HepG2 (cell line): ENCODE results near the gene CELSR3. TPM values are rescaled to one million over a fixed set of nuclear protein-coding genes. Genes with fewer than 3 reads are reported as not detected.

Source experiments
- CSRNP1 ChIP-seq: sonication (generic); formaldehyde crosslinking; IDR thresholded peaks from 2 replicates; pipeline ENCODE4 v1.8.1; 2023; ENCODE audit warnings: mild to moderate bottlenecking, missing genetic modification reagents
- E2F1 ChIP-seq: sonication (generic); formaldehyde crosslinking; IDR thresholded peaks from 2 replicates; pipeline ENCODE4 v1.5.0; 2020; ENCODE audit warnings: missing genetic modification reagents
- EHMT2 ChIP-seq: fragments of 200-600 bp; sonication (generic); IDR thresholded peaks from 2 replicates; pipeline ENCODE4 v1.7.0; 2017; ENCODE audit warnings: antibody characterized with exemption, low read depth, low read length, borderline replicate concordance
- FOXA1 ChIP-seq, 2 experiments: fragments of 450-650 bp in 1 of 2; sonication (generic) in 1 of 2; formaldehyde crosslinking in 1 of 2; IDR thresholded peaks; 2 replicates each; pipeline versions ENCODE4 v1.4.0 to v1.6.1; 2016 to 2020; ENCODE audit warnings: missing genetic modification reagents in 1 of 2
- HOXA3 ChIP-seq: sonication (generic); formaldehyde crosslinking; IDR thresholded peaks from 2 replicates; pipeline ENCODE4 v1.5.0; 2020; ENCODE audit warnings: missing genetic modification reagents
- KAT2B ChIP-seq: fragments of 150-350 bp; IDR thresholded peaks from 2 replicates; pipeline ENCODE4 v1.6.1; 2014; ENCODE audit warnings: low read depth, low read length, borderline replicate concordance
- MTA3 ChIP-seq: sonication (generic); formaldehyde crosslinking; IDR thresholded peaks from 2 replicates; pipeline ENCODE4 v1.4.0; 2020; ENCODE audit warnings: missing genetic modification reagents
- POGZ ChIP-seq: sonication (generic); formaldehyde crosslinking; IDR thresholded peaks from 2 replicates; pipeline ENCODE4 v1.4.0; 2020; ENCODE audit warnings: mild to moderate bottlenecking, missing genetic modification reagents
- RBFOX2 ChIP-seq: fragments of 200-400 bp; formaldehyde crosslinking; IDR thresholded peaks from 2 replicates; pipeline ENCODE4 v1.6.1; 2017; ENCODE audit warnings: low read depth, mild to moderate bottlenecking, low read length
- RBM39 ChIP-seq: fragments of 200-400 bp; formaldehyde crosslinking; IDR thresholded peaks from one replicate; pipeline ENCODE4 v1.6.1; 2018; ENCODE audit warnings: antibody characterized with exemption, mild to moderate bottlenecking, low read depth, low read length; ENCODE audit not compliant: poor library complexity, severe bottlenecking
- SCMH1 ChIP-seq: sonication (generic); formaldehyde crosslinking; IDR thresholded peaks from 2 replicates; pipeline ENCODE4 v1.9.0; 2021; ENCODE audit warnings: missing genetic modification reagents, mild to moderate bottlenecking, borderline replicate concordance
- THAP11 ChIP-seq: IDR thresholded peaks from 2 replicates; pipeline ENCODE4 v1.6.1; 2016; ENCODE audit warnings: missing biosample characterization, missing genetic modification reagents
- ZNF407 ChIP-seq: sonication (generic); formaldehyde crosslinking; IDR thresholded peaks from one replicate; pipeline ENCODE4 v1.5.1; 2020; ENCODE audit warnings: mild to moderate bottlenecking, missing genetic modification reagents; ENCODE audit errors: not compliant biosample characterization
- ZNF644 ChIP-seq: IDR thresholded peaks from 2 replicates; pipeline ENCODE4 v1.6.1; 2016; ENCODE audit warnings: low read depth
- ZNF660 ChIP-seq: sonication (generic); formaldehyde crosslinking; IDR thresholded peaks from 2 replicates; pipeline ENCODE4 v1.5.1; 2020; ENCODE audit warnings: mild to moderate bottlenecking, low read depth, missing genetic modification reagents, borderline replicate concordance
- ZNF678 ChIP-seq: sonication (generic); formaldehyde crosslinking; IDR thresholded peaks from 2 replicates; pipeline ENCODE4 v1.4.0; 2020; ENCODE audit warnings: mild to moderate bottlenecking, missing genetic modification reagents
- ZNF703 ChIP-seq: sonication (generic); formaldehyde crosslinking; IDR thresholded peaks from 2 replicates; pipeline ENCODE4 v1.5.1; 2020; ENCODE audit warnings: missing genetic modification reagents, mild to moderate bottlenecking, moderate library complexity, borderline replicate concordance
- ZNF761 ChIP-seq: sonication (generic); formaldehyde crosslinking; conservative IDR thresholded peaks from 2 replicates; pipeline ENCODE4 v1.4.0; 2020; ENCODE audit warnings: mild to moderate bottlenecking, missing genetic modification reagents
- ZNF788 ChIP-seq: sonication (generic); formaldehyde crosslinking; IDR thresholded peaks from 2 replicates; pipeline ENCODE4 v1.5.0; 2020; ENCODE audit warnings: mild to moderate bottlenecking, missing genetic modification reagents, borderline replicate concordance
- polyA plus RNA-seq, 8 experiments: library from polyadenylated mRNA; depleted of rRNA in 3 of 8; stranded (reverse) in 7 of 8; unstranded in 1 of 8; fragments of >200 nt; fragmentation: Illumina TruSeq in 4 of 8; extraction: Trizol in 4 of 8; gene quantifications; 2 replicates each; pipeline versions ENCODE4 v1.2.1 to v1.2.3, GENCODE V29; 2011 to 2016; ENCODE audit warnings: low read depth in 4 of 8, missing spikeins in 1 of 8, mixed read lengths in 1 of 8; ENCODE audit not compliant: insufficient read depth in 1 of 8
- total RNA-seq, 5 experiments: library from RNA; depleted of rRNA; stranded (reverse); fragments of >200 nt; fragmentation: Illumina TruSeq; extraction: Trizol; gene quantifications; 2 replicates each; pipeline ENCODE4 v1.2.3, GENCODE V29; 2016; ENCODE audit warnings: low read depth in 1 of 5

Gene CELSR3
- total and polyA plus RNA-seq, 2 of the 13 experiments (the other 11 are each of a cell fraction or from before 2014, with no cell fraction given), result 5.4 to 6.7 TPM

GRCh38 chr3:48661501-48662144 lies 1.1 kb downstream of the CELSR3 start (continued):
- peak; percentile 100 for TF ChIP-seq CSRNP1
- peak; percentile 94; the same call in 1 of the 2 replicates for TF ChIP-seq SCMH1 (CRISPR knock-in tag)
- peak; percentile 99 for TF ChIP-seq E2F1 (CRISPR knock-in tag)
- TF ChIP-seq HOXA3, result peak; percentile 99
- TF ChIP-seq ZNF703, result peak; percentile 100
- TF ChIP-seq POGZ, result peak; percentile 77
- TF ChIP-seq EHMT2, result peak; percentile 99
- peak; percentile 99 for TF ChIP-seq MTA3 (CRISPR knock-in tag)
- peak; percentile 99 for TF ChIP-seq ZNF660 (CRISPR knock-in tag)
- peak; percentile 100 for TF ChIP-seq ZNF788 (CRISPR knock-in tag)
- peak; percentile 100 for TF ChIP-seq ZNF761 (CRISPR knock-in tag)
- peak; percentile 92 for TF ChIP-seq THAP11 (CRISPR knock-in tag)
- TF ChIP-seq RBFOX2, result peak; percentile 71
- no peak for TF ChIP-seq KAT2B
- TF ChIP-seq RBM39, result peak; percentile 80
- peak; percentile 100 for TF ChIP-seq ZNF678 (CRISPR knock-in tag)
- no peak for TF ChIP-seq FOXA1 (IDR thresholded peaks at IDR 0.05)
- peak; percentile 83 for TF ChIP-seq FOXA1 (CRISPR knock-in tag; IDR thresholded peaks at IDR 0.05)
- TF ChIP-seq ZNF407 (CRISPR knock-in tag), result peak; percentile 100
- peak; percentile 95 for TF ChIP-seq ZNF644 (CRISPR knock-in tag)
